SU-DHL-6 (cell line): ENCODE results near the gene PTPRK.

Experiments
- EZH2phosphoT487 ChIP-seq: fragments of 200-600 bp; sonication (generic), shearing (Covaris generic); conservative IDR thresholded peaks from 2 replicates; pipeline ENCODE4 v1.6.1; 2018; ENCODE audit warnings: mild to moderate bottlenecking, antibody characterized with exemption, low read length, moderate library complexity, mixed read lengths
- TF ChIP-seq, protein P1 (sequence below): fragments of 200-600 bp; sonication (generic); IDR thresholded peaks from one replicate; pipeline ENCODE4 v1.5.1; 2017; ENCODE audit warnings: antibody characterized with exemption, mild to moderate bottlenecking, low read length, moderate library complexity; ENCODE audit not compliant: insufficient read depth, poor library complexity, severe bottlenecking

DNA sequence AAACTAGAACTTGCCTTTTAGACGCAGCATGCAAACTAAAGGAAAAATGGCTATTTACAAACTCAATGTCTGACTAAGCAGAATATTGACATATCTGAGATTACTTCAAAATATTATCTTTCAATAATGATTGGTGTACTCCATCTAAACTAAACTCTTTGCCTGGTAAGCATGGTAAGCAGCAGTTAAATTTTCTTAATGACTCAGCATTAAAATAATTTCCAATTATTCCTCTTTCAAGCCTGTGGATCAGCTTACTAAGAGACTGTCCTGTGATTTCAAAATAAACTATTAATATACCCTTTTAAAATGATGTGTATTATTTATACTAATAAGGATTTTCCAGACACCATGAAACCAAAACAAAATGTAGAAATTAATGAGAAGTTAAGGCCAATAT, 392.7 kb downstream of the PTPRK start:
- TF ChIP-seq, protein P1, sequence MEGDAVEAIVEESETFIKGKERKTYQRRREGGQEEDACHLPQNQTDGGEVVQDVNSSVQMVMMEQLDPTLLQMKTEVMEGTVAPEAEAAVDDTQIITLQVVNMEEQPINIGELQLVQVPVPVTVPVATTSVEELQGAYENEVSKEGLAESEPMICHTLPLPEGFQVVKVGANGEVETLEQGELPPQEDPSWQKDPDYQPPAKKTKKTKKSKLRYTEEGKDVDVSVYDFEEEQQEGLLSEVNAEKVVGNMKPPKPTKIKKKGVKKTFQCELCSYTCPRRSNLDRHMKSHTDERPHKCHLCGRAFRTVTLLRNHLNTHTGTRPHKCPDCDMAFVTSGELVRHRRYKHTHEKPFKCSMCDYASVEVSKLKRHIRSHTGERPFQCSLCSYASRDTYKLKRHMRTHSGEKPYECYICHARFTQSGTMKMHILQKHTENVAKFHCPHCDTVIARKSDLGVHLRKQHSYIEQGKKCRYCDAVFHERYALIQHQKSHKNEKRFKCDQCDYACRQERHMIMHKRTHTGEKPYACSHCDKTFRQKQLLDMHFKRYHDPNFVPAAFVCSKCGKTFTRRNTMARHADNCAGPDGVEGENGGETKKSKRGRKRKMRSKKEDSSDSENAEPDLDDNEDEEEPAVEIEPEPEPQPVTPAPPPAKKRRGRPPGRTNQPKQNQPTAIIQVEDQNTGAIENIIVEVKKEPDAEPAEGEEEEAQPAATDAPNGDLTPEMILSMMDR, result no peak
- TF ChIP-seq EZH2phosphoT487, result no peak
